Heart left ventricle (tissue), 13 donors: Measurements from ENCODE around the gene EIF4G3.

Source experiments
- CTCF ChIP-seq, 12 donors: fragments of 200-600 bp; sonication (generic) in 4 of 12; IDR thresholded peaks; one replicate each; pipeline versions ENCODE4 v1.5.0 to v1.8.0; 2018 to 2022; ENCODE audit warnings: antibody characterized with exemption in 12 of 12, mild to moderate bottlenecking in 5 of 12
- POLR2A ChIP-seq, 2 donors: fragments of 450-650 bp; IDR thresholded peaks; one replicate each; pipeline ENCODE4 v1.6.1; 2017; ENCODE audit warnings: antibody characterized with exemption in 2 of 2, mild to moderate bottlenecking in 2 of 2, moderate library complexity in 2 of 2
- donor health status: ischemic (EF 13 %, LVEDD 7.1; RV severe dilation, severe dysfunction).
- donor health status: DM: no; HTN: yes; CAD: no.
- donor health status: DM: no; HTN: no; CAD: no.
- donor health status: ischemic (EF 25% LVEDD 6.9; RV normal size, moderate dysfunction).
- donor health status: ischemic (EF 25% LVEDD 5.7; RV mildly dilated, moderate dysfunction).
- donor health status: ischemic (EF 35%, LVEDD 5.7; RV mildly dilated, moderate dysfunction).
- donor health status: nonischemic (EF 11% LVEDD 7.7; RV severe dilation, severe dysfunction).
- donor health status: DM: yes; HTN: yes; CAD: no.
- donor health status: PGD.
- donor health status: ischemic (EF 29% LVEDD 5.4; RV normal size, mild dysfunction).
- donor health status: nonischemic (EF 23%, LVEDD 6.1; RV moderate dilation, normal function).

GRCh38 chr1:20849100-20849499, 327.6 kb downstream of the EIF4G3 start:
- no peak for TF ChIP-seq CTCF (IDR thresholded peaks at IDR 0.05)
- TF ChIP-seq POLR2A (IDR thresholded peaks at IDR 0.05): no peak
